SK-N-SH treated with all-trans-retinoic acid at 6 μM for 48 hours (cell line): ENCODE measurements around the gene XYLT2.
"Not testable (repeated sequence)": the region's sequence is repeated elsewhere in the genome, so short reads cannot be mapped to it uniquely, and the experiment has no call there.

ENCODE experiments used
- ATAC-seq: fragments of 200-7000 bp; cut with Tn5 transposase; 3 replicates; pipeline ENCODE4 v1.9.1; 2020; ENCODE audit warnings: mild to moderate bottlenecking, moderate library complexity
- ARNTL ChIP-seq: fragments of 450-650 bp; formaldehyde crosslinking; IDR thresholded peaks from 2 replicates; pipeline ENCODE4 v1.5.0; 2020; ENCODE audit warnings: low read depth, mild to moderate bottlenecking, moderate library complexity, borderline replicate concordance
- BACH2 ChIP-seq: fragments of 250-450 bp; sonication (Bioruptor Pico); IDR thresholded peaks from 2 replicates; pipeline ENCODE4 v1.9.0; 2021; ENCODE audit warnings: mild to moderate bottlenecking, borderline replicate concordance
- CSDC2 ChIP-seq: fragments of 250-450 bp; sonication (Bioruptor Pico); IDR thresholded peaks from 2 replicates; pipeline ENCODE4 v1.5.0; 2020; ENCODE audit warnings: mild to moderate bottlenecking, moderate library complexity
- ESRRG ChIP-seq: fragments of 250-450 bp; sonication (Bioruptor Pico); IDR thresholded peaks from 2 replicates; pipeline ENCODE4 v1.6.1; 2021; ENCODE audit warnings: mild to moderate bottlenecking
- GLIS3 ChIP-seq: fragments of 250-450 bp; sonication (Bioruptor Pico); IDR thresholded peaks from 2 replicates; pipeline ENCODE4 v1.5.0; 2020; ENCODE audit warnings: mild to moderate bottlenecking, moderate library complexity
- ISL1 ChIP-seq: fragments of 250-450 bp; sonication (Bioruptor Pico); IDR thresholded peaks from 2 replicates; pipeline ENCODE4 v2.1.2; 2022; ENCODE audit warnings: mild to moderate bottlenecking, moderate library complexity
- PPARA ChIP-seq: fragments of 250-450 bp; sonication (Bioruptor Pico); IDR thresholded peaks from 2 replicates; pipeline ENCODE4 v1.5.0; 2020; ENCODE audit warnings: mild to moderate bottlenecking, borderline replicate concordance
- RARB ChIP-seq: fragments of 250-450 bp; sonication (Bioruptor Pico); IDR thresholded peaks from 2 replicates; pipeline ENCODE4 v1.8.0; 2021; ENCODE audit warnings: mild to moderate bottlenecking, moderate library complexity
- SNAI2 ChIP-seq: fragments of 250-450 bp; sonication (Bioruptor Pico); IDR thresholded peaks from 2 replicates; pipeline ENCODE4 v1.5.0; 2020; ENCODE audit warnings: mild to moderate bottlenecking, moderate library complexity
- TOX ChIP-seq: fragments of 250-450 bp; sonication (Bioruptor Pico); IDR thresholded peaks from 2 replicates; pipeline ENCODE4 v1.8.0; 2021; ENCODE audit warnings: mild to moderate bottlenecking, moderate library complexity, borderline replicate concordance
- ZC3H10 ChIP-seq: fragments of 250-450 bp; sonication (Bioruptor Pico); IDR thresholded peaks from 2 replicates; pipeline ENCODE4 v1.5.1; 2021; ENCODE audit warnings: mild to moderate bottlenecking, moderate library complexity
- ZFP3 ChIP-seq: fragments of 250-450 bp; sonication (Bioruptor Pico); IDR thresholded peaks from 2 replicates; pipeline ENCODE4 v1.5.0; 2020; ENCODE audit warnings: mild to moderate bottlenecking, moderate library complexity
- ZFP30 ChIP-seq: fragments of 450-650 bp; formaldehyde crosslinking; IDR thresholded peaks from 2 replicates; pipeline ENCODE4 v1.5.0; 2022; ENCODE audit warnings: mild to moderate bottlenecking, moderate library complexity
- ZNF565 ChIP-seq: fragments of 450-650 bp; formaldehyde crosslinking; conservative IDR thresholded peaks from 2 replicates; pipeline ENCODE4 v1.5.0; 2020; ENCODE audit warnings: low read depth, mild to moderate bottlenecking, moderate library complexity
- ZNF70 ChIP-seq: fragments of 450-650 bp; formaldehyde crosslinking; IDR thresholded peaks from 2 replicates; pipeline ENCODE4 v1.5.0; 2020; ENCODE audit warnings: mild to moderate bottlenecking, moderate library complexity
- ZNF8 ChIP-seq: fragments of 450-650 bp; formaldehyde crosslinking; IDR thresholded peaks from 2 replicates; pipeline ENCODE4 v1.5.0; 2020; ENCODE audit warnings: mild to moderate bottlenecking, moderate library complexity
- TF ChIP-seq, protein P1 (sequence below): fragments of 250-450 bp; sonication (Bioruptor Pico); IDR thresholded peaks from 2 replicates; pipeline ENCODE4 v1.8.0; 2021; ENCODE audit warnings: low read depth, mild to moderate bottlenecking, moderate library complexity, borderline replicate concordance
- TF ChIP-seq, protein P2 (sequence below): fragments of 250-450 bp; sonication (Bioruptor Pico); IDR thresholded peaks from 2 replicates; pipeline ENCODE4 v1.5.0; 2020; ENCODE audit warnings: mild to moderate bottlenecking, moderate library complexity
- TF ChIP-seq, protein P3 (sequence below): fragments of 250-450 bp; sonication (Bioruptor Pico); IDR thresholded peaks from 2 replicates; pipeline ENCODE4 v1.5.1; 2021; ENCODE audit warnings: mild to moderate bottlenecking, moderate library complexity
- TF ChIP-seq, protein P4 (sequence below): fragments of 250-450 bp; sonication (Bioruptor Pico); IDR thresholded peaks from 2 replicates; pipeline ENCODE4 v1.5.1; 2020; ENCODE audit warnings: low read depth, mild to moderate bottlenecking, moderate library complexity

The XYLT2 gene

DNA sequence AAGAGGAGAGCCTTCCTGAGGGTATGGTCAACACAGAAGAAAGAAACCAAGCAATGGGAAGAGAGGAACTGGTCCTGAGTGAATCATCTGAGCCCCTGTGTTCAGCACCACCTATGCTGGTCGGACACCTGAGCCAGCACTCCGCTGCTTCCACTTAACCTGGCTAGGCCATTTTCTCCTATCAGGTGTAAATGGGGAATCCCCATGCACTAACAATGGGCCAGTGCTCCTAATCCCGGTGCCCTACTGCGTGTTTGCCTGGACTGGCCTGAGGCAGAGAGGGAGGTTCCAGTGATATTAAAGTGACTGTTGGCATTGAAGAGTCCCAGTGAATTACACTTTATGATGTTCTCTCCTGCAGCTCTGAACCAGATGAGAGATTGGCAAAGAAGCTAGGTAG lies 34.4 kb upstream of the XYLT2 start:
- TF ChIP-seq GLIS3 (no peak), ZFP3 (CRISPR knock-in tag) (no peak), ESRRG (CRISPR knock-in tag) (no peak), PPARA (CRISPR knock-in tag) (no peak), ZNF565 (CRISPR knock-in tag) (no peak), CSDC2 (no peak), TOX (CRISPR knock-in tag) (no peak), ARNTL (CRISPR knock-in tag) (no peak)
- TF ChIP-seq, protein P1, sequence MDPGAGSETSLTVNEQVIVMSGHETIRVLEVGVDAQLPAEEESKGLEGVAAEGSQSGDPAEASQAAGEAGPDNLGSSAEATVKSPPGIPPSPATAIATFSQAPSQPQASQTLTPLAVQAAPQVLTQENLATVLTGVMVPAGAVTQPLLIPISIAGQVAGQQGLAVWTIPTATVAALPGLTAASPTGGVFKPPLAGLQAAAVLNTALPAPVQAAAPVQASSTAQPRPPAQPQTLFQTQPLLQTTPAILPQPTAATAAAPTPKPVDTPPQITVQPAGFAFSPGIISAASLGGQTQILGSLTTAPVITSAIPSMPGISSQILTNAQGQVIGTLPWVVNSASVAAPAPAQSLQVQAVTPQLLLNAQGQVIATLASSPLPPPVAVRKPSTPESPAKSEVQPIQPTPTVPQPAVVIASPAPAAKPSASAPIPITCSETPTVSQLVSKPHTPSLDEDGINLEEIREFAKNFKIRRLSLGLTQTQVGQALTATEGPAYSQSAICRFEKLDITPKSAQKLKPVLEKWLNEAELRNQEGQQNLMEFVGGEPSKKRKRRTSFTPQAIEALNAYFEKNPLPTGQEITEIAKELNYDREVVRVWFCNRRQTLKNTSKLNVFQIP, result no peak

DNA sequence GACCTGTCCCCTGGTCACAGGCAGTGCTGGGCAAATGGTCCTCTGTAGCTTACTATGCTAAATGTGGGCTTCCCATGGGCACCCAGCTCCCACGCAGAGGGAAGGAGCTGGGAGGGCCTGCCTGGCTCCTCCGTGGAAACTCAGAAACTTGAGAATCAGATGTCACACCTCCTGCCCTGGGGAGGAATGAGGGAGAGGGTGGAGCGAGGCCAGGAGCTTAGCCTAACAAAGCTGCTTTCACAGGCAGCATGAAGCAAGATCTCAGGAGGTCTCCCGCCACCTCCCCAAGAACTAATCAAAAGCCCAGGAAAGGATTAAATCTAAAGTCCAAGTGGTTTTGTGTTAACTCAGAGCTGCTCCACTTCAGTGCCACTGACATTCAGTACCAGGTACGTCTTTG lies 33.6 kb upstream of the XYLT2 start:
- no peak for ATAC-seq
- TF ChIP-seq ARNTL (CRISPR knock-in tag) (no peak), ZC3H10 (no peak), ZFP30 (CRISPR knock-in tag) (no peak), GLIS3 (no peak), SNAI2 (no peak), ZNF70 (CRISPR knock-in tag) (no peak), ESRRG (CRISPR knock-in tag) (no peak), ZNF8 (CRISPR knock-in tag) (no peak)
- TF ChIP-seq, protein P2, sequence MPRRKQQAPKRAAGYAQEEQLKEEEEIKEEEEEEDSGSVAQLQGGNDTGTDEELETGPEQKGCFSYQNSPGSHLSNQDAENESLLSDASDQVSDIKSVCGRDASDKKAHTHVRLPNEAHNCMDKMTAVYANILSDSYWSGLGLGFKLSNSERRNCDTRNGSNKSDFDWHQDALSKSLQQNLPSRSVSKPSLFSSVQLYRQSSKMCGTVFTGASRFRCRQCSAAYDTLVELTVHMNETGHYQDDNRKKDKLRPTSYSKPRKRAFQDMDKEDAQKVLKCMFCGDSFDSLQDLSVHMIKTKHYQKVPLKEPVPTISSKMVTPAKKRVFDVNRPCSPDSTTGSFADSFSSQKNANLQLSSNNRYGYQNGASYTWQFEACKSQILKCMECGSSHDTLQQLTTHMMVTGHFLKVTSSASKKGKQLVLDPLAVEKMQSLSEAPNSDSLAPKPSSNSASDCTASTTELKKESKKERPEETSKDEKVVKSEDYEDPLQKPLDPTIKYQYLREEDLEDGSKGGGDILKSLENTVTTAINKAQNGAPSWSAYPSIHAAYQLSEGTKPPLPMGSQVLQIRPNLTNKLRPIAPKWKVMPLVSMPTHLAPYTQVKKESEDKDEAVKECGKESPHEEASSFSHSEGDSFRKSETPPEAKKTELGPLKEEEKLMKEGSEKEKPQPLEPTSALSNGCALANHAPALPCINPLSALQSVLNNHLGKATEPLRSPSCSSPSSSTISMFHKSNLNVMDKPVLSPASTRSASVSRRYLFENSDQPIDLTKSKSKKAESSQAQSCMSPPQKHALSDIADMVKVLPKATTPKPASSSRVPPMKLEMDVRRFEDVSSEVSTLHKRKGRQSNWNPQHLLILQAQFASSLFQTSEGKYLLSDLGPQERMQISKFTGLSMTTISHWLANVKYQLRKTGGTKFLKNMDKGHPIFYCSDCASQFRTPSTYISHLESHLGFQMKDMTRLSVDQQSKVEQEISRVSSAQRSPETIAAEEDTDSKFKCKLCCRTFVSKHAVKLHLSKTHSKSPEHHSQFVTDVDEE (CRISPR knock-in tag), result no peak

More for the DNA sequence above, 34.4 kb upstream of the XYLT2 start:
- no peak for ATAC-seq

DNA sequence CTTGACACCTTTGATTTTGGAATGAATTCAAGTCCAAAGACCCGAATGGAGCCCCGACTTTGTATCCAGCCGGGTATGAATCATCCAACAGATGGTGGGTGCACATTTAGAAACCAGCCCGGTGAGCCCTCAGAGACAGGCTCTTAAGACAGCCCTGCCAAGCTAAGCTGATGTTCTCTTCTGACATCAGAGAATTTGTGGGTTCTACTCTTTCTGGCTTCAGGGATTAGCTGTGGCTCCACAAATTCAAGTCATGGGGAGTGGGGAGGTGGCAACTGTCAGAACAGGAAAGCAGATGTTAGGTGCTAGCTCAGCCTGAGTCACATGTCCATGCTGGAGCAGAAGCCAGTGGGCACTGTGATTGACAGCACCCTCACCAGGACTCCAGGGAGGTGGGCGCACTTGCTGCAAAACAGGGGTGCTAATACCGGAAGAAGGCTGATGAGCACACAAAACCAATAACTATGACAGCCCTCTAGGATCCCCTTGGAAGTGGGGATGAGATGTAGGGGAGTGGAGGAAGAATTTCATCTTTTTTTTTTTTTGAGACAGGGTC lies 31.4 kb upstream of the XYLT2 start:
- no peak for TF ChIP-seq PPARA (CRISPR knock-in tag)
- no peak for TF ChIP-seq GLIS3
- TF ChIP-seq ARNTL (CRISPR knock-in tag), result no peak
- TF ChIP-seq SNAI2, result no peak
- TF ChIP-seq, protein P3, sequence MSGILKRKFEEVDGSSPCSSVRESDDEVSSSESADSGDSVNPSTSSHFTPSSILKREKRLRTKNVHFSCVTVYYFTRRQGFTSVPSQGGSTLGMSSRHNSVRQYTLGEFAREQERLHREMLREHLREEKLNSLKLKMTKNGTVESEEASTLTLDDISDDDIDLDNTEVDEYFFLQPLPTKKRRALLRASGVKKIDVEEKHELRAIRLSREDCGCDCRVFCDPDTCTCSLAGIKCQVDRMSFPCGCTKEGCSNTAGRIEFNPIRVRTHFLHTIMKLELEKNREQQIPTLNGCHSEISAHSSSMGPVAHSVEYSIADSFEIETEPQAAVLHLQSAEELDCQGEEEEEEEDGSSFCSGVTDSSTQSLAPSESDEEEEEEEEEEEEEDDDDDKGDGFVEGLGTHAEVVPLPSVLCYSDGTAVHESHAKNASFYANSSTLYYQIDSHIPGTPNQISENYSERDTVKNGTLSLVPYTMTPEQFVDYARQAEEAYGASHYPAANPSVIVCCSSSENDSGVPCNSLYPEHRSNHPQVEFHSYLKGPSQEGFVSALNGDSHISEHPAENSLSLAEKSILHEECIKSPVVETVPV (CRISPR knock-in tag), result no peak
- TF ChIP-seq ZC3H10, result no peak
- no peak for TF ChIP-seq BACH2
- no peak for TF ChIP-seq ZNF8 (CRISPR knock-in tag)
- no peak for ATAC-seq

DNA sequence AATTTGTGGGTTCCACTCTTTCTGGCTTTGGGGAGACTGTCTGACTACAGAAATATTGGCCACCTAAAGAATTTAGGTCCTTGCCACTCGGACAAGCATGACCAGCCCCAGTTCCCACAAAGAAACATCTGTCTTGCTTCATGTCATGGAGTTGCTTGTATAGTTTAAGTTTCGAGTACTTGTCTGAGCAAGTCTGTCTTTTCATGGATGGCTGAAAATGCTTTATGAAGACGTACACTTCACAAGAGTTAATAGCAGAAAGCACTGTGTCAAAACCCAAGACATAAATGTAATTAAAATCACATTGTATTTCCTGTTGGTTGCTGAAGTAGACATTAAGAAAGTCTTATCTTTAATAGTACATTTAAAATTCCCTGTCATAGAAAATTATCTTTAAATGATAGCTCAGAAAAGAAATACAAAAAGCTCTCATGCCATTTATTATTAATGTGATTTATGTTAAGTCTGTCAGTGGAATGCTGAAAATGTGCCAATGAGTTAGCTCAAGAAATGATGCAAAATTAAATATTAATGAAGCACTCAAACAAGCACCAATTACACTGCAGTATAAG lies 29.8 kb upstream of the XYLT2 start:
- TF ChIP-seq, protein P4, sequence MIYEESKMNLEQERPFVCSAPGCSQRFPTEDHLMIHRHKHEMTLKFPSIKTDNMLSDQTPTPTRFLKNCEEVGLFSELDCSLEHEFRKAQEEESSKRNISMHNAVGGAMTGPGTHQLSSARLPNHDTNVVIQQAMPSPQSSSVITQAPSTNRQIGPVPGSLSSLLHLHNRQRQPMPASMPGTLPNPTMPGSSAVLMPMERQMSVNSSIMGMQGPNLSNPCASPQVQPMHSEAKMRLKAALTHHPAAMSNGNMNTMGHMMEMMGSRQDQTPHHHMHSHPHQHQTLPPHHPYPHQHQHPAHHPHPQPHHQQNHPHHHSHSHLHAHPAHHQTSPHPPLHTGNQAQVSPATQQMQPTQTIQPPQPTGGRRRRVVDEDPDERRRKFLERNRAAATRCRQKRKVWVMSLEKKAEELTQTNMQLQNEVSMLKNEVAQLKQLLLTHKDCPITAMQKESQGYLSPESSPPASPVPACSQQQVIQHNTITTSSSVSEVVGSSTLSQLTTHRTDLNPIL, result no peak
- TF ChIP-seq ZFP3 (CRISPR knock-in tag), result no peak
- peak; percentile 92 for TF ChIP-seq ISL1 (CRISPR knock-in tag)
- TF ChIP-seq TOX (CRISPR knock-in tag), result no peak
- no peak for TF ChIP-seq SNAI2
- no peak for TF ChIP-seq ZC3H10
- TF ChIP-seq RARB (CRISPR knock-in tag), result no peak
- no peak; the same call in 2 of the 3 replicates for ATAC-seq

DNA sequence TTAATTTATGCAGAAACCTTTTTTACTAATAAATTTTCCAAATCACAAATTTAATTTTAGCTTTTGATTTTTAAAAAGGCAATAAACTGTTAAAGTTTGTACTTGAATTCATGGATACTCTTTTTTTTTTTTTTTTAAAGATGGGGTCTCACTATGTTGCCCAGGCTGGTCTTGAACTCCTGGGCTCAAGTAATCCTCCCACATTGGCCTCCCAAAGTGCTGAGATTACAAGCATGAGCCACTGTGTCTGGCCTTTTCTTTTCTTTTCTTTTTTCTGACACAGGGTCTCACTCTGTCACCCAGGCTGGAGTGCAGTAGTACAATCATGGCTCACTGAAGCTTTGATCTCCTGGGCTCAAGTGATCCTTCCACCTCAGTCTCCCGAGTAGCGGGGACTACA lies 29.3 kb upstream of the XYLT2 start:
- ATAC-seq, result not testable (repeated sequence)
